NCI-H226 (cell line): ENCODE results near the gene THAP4.
"Not testable (repeated sequence)": the region's sequence is repeated elsewhere in the genome, so short reads cannot be mapped to it uniquely, and the experiment has no call there.

Source experiments
- DNase-seq: peaks from one replicate; pipeline ENCODE4 v3.0.0-alpha.2; 2015

The THAP4 gene

DNA sequence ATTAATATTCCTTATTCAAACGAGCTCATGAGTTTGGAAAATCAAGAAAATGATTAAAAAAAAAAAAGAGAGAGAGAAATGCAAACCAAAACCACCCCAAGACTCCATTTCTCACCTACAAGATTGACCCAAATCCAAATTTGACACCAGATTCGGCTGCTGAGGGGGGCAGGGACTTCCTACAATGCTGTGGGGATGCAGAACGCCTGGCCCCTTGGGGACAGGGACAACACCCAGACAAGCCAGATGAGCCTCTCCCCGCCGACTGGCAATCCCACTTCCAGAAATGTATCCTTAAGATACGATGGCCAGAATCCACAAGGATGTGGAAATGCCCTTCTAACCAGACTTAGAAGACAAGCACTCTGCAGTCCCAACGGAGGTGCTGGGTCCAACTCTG lies 57.7 kb downstream of the THAP4 start:
- DNase-seq, result no peak

DNA sequence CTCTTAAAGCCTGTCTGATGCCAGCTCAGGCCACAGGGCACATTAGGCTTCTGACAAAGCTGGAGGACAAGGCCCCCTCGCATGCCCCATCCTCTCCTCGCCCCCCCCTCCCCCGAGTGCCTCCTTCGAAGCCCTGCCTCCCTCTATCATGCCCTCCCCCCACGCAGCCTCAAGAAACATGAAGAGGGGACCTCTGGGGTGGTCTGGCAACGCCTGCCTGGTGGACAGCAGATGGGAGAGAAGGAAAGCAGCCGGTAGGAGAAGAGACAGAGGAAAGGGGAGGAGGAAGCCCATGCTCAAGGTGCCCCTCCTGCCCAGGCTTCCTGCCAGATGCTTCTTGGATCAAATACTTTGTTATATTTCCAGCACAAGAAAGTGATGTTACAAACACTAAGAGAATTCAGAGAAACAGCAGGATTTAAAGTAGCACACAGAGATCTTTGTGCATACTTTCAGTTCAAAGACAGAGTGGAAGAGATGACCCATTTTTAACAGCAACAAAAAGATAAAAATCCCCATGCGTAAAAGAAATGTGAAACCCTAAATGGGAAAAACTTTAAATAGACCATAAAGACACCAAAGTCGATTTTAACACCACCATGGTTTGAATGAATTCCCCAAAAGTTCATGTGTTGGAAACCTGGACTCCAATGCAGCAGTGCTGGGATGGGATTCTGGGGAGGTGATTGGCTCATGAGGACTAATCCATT lies 59.4 kb downstream of the THAP4 start:
- DNase-seq, result no peak

DNA sequence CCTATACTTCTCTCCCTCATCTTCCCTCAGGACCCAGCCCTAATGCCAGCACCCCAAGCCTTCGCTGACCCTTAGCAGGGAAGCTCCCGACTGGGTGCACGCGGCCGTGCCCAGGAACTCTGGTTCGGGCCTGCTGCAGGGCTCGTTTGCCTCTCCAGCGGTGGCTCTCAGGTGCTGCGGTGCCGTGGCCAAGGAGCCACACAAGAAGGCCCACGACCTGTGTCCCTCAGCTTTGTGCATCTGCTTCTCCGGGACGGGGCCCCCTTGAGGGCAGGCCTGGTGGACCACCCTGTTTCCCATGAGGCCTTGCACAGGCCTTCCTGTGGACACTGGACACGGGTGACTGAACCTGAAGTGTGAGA lies 60.7 kb downstream of the THAP4 start:
- no peak for DNase-seq

DNA sequence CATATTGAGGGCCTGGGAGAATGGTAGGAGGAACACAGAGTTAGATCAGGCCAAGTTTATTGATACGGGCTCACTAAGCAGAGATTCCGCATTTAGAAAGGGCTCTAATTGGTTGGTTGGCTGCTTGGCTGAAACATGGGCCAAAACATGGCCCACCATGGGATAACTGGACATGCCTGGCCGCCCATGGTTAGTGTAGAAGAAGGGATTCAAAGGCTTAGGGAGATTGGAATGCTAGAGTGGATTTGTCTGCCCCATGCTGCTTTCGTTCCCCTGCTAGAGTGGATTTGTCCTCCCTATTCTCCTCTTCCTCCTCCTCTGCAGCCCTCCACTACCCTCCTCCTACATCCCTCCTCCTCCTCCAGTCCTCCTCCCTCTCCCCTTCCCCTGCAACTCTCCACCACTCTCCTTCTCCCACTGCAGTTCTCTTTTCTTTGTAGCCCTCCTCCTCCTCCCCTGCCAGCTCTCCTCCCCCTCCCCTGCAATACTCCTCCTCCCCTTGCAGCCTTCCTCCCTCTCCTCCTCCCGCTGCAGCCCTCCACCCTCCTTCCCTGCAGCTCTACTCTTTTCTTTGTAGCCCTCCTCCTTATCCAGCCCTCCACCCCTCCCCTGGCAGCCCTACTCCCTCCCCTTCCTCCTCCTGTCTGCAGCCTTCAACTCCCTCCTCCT lies 61.2 kb downstream of the THAP4 start:
- DNase-seq, result no peak

DNA sequence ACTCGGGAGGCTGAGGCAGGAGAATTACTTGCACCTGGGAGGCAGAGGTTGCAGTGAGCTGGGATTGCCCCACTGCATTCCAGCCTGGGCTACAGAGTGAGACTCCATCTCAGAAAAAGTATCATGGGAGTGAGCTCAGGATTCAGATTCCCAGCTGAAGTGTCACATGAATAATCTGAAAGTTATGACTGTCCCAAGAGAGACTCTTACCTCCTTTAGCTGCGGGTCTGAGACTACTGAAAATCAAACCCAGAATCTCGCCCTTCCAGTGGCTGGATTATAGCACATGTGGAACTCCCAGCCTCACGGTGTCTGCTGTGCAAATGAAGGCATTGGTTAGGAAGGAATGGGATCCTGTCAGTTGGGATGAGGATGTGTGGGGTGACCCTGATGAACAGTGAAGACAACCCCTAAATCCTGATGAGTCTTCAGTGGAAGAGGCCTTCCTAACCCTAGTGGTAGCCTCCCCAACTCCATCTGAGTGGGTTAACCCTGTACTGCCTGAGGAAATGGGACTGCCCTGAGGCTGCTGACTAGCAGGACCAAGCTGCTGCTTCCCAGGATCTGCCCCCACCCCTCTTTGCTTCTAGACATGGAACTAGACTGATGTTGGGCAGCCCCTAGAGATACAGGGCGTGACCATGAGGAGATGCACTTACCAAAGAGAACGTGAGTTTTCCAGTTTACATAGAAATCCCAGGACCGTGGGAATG lies 61.9 kb downstream of the THAP4 start:
- DNase-seq, result no peak

DNA sequence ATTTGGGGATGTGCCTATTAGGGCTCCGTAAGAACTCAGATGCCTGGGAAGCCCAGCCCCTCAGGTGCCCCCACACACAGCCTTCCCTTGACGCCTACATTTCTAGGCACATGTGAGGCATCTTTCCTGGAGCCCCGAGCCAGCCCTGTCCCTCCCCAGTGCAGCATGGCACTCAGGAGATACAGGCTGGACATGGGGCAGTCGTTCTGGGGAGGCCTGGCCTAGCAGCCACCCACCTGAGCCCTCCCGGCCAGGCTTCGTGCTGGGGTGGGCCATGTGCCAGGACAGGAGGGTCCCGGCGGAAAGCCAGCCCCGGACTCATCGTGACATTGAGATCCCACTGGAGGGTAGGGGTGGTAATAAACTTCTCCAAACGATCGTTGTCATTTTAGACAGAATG lies 63.2 kb downstream of the THAP4 start:
- DNase-seq, result no peak

DNA sequence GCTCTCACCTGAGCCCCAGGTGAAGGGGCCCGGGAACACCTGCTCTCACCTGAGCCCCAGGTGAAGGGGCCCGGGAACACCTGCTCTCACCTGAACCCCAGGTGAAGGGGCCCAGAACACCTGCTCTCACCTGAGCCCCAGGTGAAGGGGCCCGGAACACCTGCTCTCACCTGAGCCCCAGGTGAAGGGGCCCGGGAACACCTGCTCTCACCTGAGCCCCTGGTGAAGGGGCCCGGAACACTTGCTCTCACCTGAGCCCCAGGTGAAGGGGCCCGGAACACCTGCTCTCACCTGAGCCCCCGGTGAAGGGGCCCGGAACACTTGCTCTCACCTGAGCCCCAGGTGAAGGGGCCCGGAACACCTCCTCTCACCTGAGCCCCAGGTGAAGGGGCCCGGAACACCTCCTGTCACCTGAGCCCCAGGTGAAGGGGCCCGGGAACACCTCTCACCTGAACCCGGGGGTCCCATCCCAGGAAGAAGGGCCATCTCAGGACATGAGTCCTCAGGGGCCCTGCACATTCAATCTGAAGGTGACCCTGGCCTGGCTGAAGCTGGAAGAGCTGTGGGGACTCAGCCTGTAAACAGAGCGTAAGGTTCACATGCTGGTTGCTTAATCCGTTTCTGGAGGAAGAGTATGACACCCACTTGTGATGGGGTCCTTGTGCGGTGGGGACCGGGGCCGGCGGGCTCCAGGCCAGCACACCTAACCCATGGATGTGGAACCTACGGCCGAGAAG lies 63.9 kb downstream of the THAP4 start:
- DNase-seq, result not testable (repeated sequence)

DNA sequence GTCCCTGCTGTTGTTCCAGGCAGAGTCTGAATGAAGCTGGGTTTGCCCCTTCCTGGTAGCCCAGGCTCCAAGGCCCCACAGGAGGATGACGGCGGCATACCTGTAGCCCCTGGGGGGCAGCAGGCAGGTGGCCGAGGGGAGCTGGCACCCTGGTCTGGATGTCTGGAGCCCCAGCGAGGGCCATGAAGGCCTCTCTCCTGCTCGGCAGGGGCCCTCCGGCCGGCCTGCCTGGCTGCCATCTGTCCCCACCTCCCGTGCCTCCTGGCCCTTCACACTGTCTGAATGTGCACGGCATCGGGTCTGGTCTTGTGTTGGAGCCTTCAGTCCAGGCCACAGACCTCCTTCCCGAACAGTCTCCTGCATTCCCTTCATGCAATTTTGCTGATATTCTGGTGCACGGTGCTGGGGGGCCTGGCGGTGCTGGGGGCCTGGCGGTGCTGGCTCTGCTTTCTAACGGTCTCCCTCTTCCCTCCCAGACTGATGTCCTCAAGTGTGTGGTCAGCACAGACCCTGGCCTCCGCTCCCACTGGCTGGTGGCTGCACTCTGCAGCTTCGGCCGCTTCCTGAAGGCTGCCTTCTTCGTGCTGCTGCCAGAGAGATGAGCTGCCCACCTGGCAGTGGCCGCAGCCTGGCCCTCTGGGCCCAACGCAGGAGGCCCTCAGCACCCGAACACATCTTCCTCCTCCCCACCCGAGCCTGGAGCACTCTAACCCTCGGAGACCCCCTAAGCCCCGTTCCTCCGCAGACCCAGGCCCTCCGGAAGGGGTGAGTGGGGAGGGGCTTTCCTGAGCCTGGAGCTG lies 64.9 kb downstream of the THAP4 start:
- no peak for DNase-seq

DNA sequence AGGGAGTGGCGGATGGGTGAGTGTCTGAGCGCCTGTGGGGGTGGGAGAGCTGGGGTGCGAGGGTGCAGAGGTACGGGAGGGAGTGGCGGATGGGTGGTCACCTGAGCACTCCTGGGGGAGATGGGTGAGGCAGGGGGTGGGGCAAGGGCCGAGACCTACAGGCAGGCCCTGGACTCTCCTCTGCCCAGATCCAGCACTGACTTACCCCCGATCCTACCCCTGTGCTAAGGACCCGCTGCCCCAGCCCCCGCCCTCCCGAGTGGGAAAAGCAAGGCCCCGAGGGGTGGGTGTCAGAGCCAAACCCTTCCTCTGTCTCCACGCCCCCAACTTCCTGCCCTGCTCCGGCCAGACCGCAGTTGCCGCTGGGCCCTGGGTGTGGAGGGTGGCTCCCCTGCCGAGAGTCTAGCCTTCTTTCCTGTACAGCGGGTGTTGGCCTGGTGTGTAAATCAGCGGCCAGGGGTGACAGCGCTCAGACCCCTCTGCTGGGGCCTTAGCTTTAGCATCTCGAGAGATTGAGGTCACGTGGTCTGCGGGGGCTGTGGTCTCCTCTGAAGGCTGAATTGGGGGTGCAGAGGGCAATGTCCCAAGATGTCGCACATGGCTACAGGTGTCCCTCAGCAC lies 65.9 kb downstream of the THAP4 start:
- no peak for DNase-seq

DNA sequence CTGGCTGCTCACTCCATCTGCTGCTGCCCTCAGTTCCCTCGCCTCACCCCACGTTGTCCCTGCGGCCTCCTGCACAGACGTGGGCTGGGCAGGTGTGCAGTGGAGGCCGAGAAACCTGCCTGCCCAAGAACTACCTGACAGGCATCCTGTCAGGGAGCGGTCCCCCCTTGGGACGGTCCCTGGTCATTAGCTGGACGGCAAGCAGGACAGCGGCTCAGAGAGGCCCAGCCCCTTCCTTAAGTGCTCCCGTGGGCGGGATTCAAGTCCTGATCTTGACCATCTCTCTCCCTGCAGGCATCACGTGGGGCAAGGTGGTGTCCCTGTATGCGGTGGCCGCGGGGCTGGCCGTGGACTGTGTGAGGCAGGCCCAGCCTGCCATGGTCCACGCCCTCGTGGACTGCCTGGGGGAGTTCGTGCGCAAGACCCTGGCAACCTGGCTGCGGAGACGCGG lies 67.1 kb downstream of the THAP4 start:
- no peak for DNase-seq

DNA sequence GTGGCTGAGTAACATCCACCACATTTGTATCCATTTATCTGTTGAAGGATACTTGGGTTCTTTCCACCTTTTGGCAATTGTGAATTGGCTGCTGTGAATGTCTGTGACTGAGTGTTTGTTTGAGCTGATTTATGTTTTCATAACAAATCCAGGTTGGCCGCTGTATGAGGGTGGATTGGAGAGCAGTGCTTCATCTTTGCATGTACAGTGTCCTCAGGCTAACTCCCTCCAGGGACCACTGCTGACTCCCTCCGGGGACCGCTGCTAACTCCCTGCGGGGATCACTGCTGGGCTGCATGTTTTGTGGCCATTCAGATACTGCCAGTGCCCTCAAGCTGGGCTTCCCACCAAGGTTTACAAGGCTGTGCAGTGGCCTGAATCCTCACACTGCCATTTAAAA lies 68.2 kb downstream of the THAP4 start:
- no peak for DNase-seq

DNA sequence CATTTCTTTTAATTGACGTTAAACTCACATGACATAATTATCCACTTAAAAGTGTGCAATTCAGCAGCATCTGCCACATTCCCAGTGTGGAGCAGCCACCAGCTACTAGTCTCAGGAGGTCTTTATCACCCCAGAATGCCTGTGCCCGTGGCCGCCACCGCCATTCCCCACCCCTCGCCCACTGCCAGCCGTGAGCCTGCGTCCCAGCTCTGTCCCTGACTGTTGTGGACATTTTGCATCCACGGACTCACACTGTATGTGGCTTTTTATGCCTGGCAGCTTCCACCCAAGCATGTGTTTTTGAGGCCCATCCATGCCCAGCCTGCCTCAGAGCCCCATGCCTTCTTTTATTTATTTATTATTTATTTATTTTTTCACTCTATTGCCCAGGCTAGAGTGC lies 69.2 kb downstream of the THAP4 start:
- no peak for DNase-seq

DNA sequence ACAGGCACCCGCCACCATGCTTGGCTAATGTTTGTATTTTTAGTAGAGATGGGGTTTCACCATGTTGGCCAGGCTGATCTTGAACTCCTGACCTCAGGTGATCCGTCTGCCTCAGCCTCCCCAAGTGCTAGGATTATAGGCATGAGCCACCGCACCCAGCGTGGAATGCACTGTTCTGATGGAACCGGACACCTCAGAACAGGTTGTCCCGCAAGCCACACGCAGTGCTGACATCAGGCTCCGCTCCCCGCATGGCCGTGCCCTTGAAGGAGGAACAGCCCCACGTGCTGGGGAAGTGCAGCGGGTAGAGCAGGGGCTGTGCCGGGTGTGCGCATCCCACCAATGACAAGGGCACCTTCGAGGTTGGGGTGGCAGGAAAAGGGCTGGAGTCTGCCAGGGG lies 69.7 kb downstream of the THAP4 start:
- not testable (repeated sequence) for DNase-seq

DNA sequence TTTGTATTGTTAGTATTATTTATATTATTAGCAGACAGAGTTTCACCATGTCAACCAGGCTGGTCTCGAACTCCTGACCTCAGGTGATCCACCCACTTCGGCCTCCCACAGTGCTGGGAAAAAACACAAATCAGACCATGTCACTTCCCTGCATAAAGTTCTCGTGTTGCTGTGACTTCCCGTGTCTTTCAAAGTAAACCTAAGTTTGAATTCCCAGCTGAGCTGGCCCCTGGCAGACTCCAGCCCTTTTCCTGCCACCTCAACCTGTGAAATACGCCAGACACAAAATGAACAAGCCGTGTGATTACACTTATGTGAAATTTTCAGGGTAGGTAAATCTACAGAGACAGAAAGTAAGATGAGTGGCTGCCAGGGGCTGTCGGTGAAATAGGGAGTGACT lies 70.5 kb downstream of the THAP4 start:
- DNase-seq, result no peak

DNA sequence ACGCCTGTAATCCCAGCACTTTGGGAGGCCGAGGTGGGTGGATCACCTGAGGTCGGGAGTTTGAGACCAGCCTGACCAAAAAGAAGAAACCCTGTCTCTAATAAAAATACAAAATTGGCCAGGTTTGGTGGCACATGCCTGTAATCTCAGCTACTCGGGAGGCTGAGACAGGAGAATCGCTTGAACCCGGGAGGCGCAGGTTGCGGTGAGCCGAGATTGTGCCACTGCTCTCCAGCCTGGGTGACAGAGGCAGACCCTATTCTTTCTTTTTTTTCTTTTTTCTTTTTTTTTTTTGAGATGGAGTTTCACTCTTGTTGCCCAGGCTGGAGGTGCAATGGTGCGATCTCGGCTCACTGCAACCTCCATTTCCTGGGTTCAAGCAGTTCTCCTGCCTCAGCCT lies 70.9 kb downstream of the THAP4 start:
- not testable (repeated sequence) for DNase-seq

DNA sequence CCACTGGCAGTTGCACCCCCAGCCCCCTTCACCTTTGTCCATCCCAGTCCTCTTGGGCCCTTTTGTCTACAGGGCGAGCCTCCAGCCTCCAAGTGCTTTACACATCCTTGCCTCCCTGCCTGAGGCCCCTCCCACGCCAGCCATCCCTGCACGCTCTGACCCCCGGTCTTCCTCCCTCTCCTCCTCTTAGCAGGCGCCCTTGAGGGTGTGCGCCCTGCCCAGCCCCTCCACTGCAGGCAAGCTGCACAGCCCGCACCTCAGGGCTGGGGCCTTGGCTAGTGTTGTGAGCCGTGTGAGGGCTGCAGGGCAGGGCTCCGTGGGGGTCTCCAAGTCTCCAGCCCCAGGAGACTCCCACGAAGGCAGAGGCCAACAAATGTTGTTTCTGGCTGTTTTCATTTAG lies 71.5 kb downstream of the THAP4 start:
- no peak for DNase-seq

DNA sequence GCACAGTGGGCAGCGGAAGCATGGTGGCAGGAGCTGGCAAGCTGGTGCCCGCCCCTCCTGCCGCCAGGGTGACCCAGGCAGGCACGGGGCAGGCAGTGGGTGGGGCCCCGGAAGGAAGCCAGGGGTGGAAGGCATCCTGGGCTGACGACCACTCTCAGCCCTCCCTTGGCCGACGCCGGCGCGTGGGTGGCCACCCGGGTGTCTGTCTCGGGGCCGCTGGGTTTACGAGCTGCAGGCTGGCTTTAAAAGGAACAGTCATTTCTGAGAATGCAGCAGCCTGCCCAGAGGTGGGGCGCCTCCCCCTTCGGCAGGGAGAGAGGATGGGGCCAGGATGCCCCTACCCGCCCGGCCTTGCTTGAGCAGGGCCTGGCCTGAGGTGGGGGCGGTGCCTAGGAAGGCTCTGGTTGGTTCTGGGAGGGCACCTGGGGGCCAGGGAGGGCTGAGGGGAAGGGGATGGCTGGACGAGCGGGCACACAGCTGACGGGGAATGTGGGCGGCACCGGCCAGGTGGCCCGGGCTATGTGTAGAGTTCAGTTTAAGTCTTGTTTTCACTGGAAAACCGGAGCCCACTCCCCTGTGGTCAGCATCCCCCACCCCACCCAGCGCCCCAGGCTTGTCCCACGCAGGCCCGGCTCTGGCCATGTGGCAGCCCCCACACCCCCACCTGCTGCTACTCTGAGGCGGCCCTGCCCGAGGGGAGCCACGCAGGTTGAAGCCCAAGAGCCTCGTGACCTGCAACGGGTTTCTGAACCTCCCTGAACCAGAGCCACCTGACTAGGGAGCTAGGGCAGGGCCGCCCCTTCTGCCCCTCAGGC lies 72.2 kb downstream of the THAP4 start:
- DNase-seq, result no peak

DNA sequence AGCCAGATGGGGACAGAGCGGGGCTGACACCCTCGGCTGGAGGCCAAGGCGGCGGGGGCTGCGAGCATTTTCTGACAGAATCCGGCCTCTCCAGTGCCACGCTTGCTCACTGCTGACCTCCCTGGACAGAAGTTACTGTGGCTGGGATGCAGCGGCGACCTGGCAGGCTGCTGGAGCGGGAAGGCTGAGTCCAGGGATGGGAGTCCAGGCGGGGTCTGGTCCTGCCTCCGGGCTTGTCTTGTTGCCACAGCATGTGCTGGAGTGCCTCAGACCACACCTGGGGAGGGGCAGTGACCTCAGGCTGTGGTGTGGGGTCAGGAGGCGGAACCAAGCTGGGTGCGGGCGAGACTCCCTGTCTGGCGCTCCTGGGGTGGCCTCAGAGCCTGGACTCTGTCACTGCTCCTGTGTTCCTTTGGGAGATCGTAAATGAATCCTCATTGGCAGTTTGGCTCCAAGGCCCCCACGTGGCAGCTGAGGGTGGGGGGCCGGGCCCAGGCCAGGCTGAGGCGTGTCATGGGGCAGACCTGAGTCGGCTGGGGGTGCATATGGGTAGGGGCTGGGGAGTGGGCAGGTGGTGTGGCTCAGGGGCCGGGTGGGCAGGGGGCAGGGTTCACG lies 72.9 kb downstream of the THAP4 start:
- DNase-seq, result no peak

DNA sequence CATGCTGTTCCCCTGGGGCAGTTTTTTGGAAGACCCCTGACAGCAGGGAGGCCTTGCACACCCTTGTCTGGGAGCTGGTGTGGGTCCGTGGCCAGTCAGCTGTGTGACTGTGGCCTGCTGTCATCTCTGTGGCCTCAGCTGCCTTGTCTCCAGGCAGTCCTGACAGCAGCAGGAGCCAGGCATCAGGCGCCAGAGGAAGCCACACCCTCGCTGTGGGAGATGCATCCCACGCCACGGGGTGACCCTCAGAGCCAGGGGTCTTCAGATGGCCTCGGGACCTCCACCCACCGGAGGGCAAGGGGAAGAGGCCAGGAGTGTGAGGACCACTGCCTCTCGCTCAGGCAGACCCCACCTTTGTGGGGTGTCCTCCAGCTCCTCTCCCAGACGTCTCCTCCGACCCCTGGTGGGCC lies 73.4 kb downstream of the THAP4 start:
- DNase-seq, result no peak

DNA sequence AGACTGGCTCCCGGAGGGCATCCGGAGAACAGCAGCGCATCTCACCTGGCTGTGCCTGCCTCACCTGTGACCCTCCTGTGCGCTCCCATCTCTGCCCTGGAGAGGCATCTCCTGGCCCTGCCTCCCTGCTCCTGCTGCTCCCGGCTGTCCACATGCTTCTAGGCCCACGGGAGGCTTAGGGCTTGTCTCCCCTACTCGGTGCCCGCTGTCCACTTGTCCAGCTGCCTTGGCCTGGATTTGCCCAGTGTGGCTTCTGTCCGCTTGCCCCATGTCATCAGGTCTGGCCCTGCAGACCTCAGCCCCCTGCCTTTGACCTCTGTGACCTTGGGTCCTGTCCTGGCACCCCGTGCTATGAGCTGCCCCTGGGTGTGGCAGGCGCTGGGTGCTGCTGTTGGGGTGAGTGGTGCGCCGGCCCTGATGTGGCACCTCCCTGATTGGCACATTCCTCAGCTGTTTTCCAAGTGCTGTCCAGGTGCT lies 73.9 kb downstream of the THAP4 start:
- no peak for DNase-seq
